Measurements from ENCODE around the gene COP1. TPM values are rescaled to one million over a fixed set of nuclear protein-coding genes. Genes with fewer than 3 reads are reported as not detected.

Gene COP1
- total and polyA plus RNA-seq, 2 of the 8 experiments (the other 6 are each of a cell fraction or from before 2014, with no cell fraction given) = 26.2 to 44.9 TPM

- Histone ChIP-seq H3K9ac (replicated peaks in 1 of 4; ENCODE audit: extremely low read depth in 1 of 4, low read depth in 3 of 4, low read length in 3 of 4) (no peak overlapping the region), H3K18ac (ENCODE audit: extremely low read depth, low read length) (no peak overlapping the region), H3K27ac (ENCODE audit: low read depth, low read length) (no peak overlapping the region), H2BK15ac (ENCODE audit: low read length) (no peak overlapping the region), H2BK120ac (replicated peaks; ENCODE audit: low read depth, low read length) (no peak overlapping the region), H3K23me2 (ENCODE audit: low read depth, low read length) (no peaks in the 10 kb centered on the region), H3K23ac (ENCODE audit: insufficient read length) (no peak overlapping the region), H3K14ac (ENCODE audit: insufficient read length) (no peak overlapping the region), H3K27me3 (replicated peaks in 1 of 4; ENCODE audit: control insufficient read depth in 3 of 4, extremely low read depth in 1 of 4, insufficient read depth in 3 of 4, low read length in 3 of 4) (no peaks in the 10 kb centered on the region), H3K4me2 (ENCODE audit: insufficient read depth in 1 of 2, low read depth in 2 of 2, low read length in 2 of 2) (no peak overlapping the region), H3K79me1 (ENCODE audit: low read depth, low read length) (no peaks in the 10 kb centered on the region), H2BK12ac (ENCODE audit: low read depth, low read length) (no peak overlapping the region), H4K5ac (ENCODE audit: insufficient read length, low read depth, low read length) (no peak overlapping the region), H2AK5ac (ENCODE audit: low read depth, low read length) (no peak overlapping the region), H3K56ac (replicated peaks; ENCODE audit: insufficient read length, low read depth, low read length) (no peak overlapping the region), H2BK5ac (ENCODE audit: low read depth, low read length) (no peak overlapping the region), H3K79me2 (ENCODE audit: control insufficient read depth in 1 of 2, insufficient read depth in 2 of 2, low read length in 2 of 2) (no peaks in the 10 kb centered on the region), H4K20me1 (replicated peaks in 1 of 2; ENCODE audit: control insufficient read depth in 1 of 2, insufficient read depth in 2 of 2, low read length in 2 of 2) (no peaks in the 10 kb centered on the region), H2AFZ (ENCODE audit: low read length) (no peak overlapping the region), H4K8ac (ENCODE audit: extremely low read depth, insufficient read depth, low read length) (no peak overlapping the region), H3K4me1 (replicated peaks in 1 of 4; ENCODE audit: control insufficient read depth in 3 of 4, insufficient read depth in 4 of 4, low read length in 3 of 4) (no peaks in the 10 kb centered on the region), H3K9me3 (ENCODE audit: insufficient read depth in 2 of 2, low read depth in 1 of 2, low read length in 1 of 2) (peaks cover 0 to under 1% of the 10 kb centered on the region in 2 experiments; a peak in 1 of 4 replicates), H2BK20ac (ENCODE audit: low read length) (no peak overlapping the region), H3K36me3 (ENCODE audit: control insufficient read depth in 2 of 4, insufficient read depth in 4 of 4, low read length in 3 of 4) (peaks cover 0 to 8% (median 2%) of the 10 kb centered on the region in 4 experiments; a peak in 3 of 8 replicates), H3K4me3 (ENCODE audit: extremely low read depth in 1 of 4, insufficient read depth in 2 of 4, low read depth in 3 of 4, low read length in 4 of 4) (no peak overlapping the region), H3K4ac (replicated peaks; ENCODE audit: insufficient read length, low read depth, low read length) (no peak overlapping the region), H4K91ac (replicated peaks; ENCODE audit: insufficient read length, low read length) (no peak overlapping the region)
- DNase-seq (ENCODE audit: low read depth in 1 of 2, low spot score in 2 of 2) (no peak), FAIRE-seq (no peak)
- ChIA-PET POLR2A (ENCODE audit: partially characterized antibody) (no interaction called here), CTCF (ENCODE audit: partially characterized antibody) (no interaction called here)
- WGBS, 2 experiments (ENCODE audit: extremely low coverage in 1 of 2, insufficient coverage in 1 of 2, insufficient read length in 1 of 2, insufficient replicate concordance in 2 of 2, low coverage in 1 of 2, low lambda C conversion rate in 2 of 2, missing lambda C conversion rate in 1 of 2) = 71% methylated on average over 1 of the region's 1 CpG; no CpG with 5 or more reads in 1 of the 2 experiments
- TF ChIP-seq HDAC2 (IDR thresholded peaks at IDR 0.05; ENCODE audit: borderline replicate concordance in 1 of 2, low read depth in 2 of 2, low read length in 2 of 2) (no peak), SAP30 (IDR thresholded peaks at IDR 0.05; ENCODE audit: insufficient read depth, insufficient replicate concordance, low read length) (no peak), PHF8 (conservative IDR thresholded peaks at IDR 0.05; ENCODE audit: low read depth, low read length) (no peak), SIX5 (IDR thresholded peaks at IDR 0.05; ENCODE audit: low read depth, low read length) (no peak), TEAD4 (IDR thresholded peaks at IDR 0.05; ENCODE audit: low read depth, low read length) (no peak), SP1 (IDR thresholded peaks at IDR 0.05; ENCODE audit: low read depth, low read length) (no peak), EZH2 (IDR thresholded peaks at IDR 0.05; ENCODE audit: low read depth, low read length, severe bottlenecking) (no peak), KDM5A (IDR thresholded peaks at IDR 0.05; ENCODE audit: low read length) (no peak), POU5F1 (IDR thresholded peaks at IDR 0.05; ENCODE audit: low read depth, low read length) (no peak), NANOG (IDR thresholded peaks at IDR 0.05; ENCODE audit: insufficient read depth, low read depth, low read length, poor library complexity, severe bottlenecking) (no peak), CHD2 (IDR thresholded peaks at IDR 0.05; ENCODE audit: low read length) (no peak), HDAC6 (IDR thresholded peaks at IDR 0.05; ENCODE audit: low read depth, low read length) (no peak), RAD21 (IDR thresholded peaks at IDR 0.05 in 1 of 2, conservative IDR thresholded peaks at IDR 0.05 in 1 of 2; ENCODE audit: low read depth in 2 of 2, low read length in 2 of 2) (no peak)
Observed at GRCh38 chr1:175978476-175978875, 228.6 kb downstream of the COP1 start.
